ENCODE data around the gene NFIX.
"Not testable (repeated sequence)": the region's sequence is repeated elsewhere in the genome, so short reads cannot be mapped to it uniquely, and the experiment has no call there.

NFIX gene

GRCh38 chr19:12994701-12995595 is at the start of gene NFIX:
Gene NFIX, plus strand, starts transcription at chr19:12995475. Its CDS starts 363 bp downstream, at chr19:12995838.
- peak; percentile 34 for DNase-seq

GRCh38 chr19:12945479-12946091 is 49.7 kb upstream of the NFIX start, which contains the start of gene RAD23A:
Gene RAD23A, plus strand, starts transcription at chr19:12945862. Its CDS starts 87 bp downstream, at chr19:12945949.
- peak; percentile 98 for DNase-seq

DNA sequence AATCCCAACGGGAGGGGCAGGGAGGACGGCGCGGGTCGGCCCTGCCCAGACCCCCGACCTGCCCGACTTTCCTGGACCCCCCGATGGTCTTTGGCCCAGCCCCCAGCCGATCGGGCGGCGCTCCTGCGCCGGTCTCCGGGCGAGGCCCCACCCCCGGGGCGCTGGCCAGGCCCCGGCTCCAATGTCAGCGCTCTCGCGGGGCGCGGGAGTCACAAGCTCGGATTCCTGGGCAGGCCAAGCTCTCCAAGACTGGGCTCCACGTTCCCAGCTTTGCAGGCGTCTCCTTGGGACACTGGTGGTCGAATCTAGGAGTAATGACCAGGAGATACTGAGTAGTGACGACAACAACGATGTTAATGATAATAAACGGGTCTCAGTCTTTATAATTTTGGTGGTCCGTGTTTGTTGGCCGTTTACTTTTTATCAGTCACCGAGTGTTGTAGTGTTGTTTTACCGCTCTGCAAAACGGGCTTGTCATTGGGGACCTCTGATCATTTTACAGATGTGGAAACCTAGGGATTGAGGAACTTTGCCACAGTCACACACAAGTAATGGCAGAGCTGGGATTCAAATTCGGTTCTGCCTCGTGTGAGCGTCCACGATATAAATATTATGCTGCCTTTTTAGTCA is 49.1 kb upstream of the NFIX start:
- DNase-seq = peak; percentile 83

DNA sequence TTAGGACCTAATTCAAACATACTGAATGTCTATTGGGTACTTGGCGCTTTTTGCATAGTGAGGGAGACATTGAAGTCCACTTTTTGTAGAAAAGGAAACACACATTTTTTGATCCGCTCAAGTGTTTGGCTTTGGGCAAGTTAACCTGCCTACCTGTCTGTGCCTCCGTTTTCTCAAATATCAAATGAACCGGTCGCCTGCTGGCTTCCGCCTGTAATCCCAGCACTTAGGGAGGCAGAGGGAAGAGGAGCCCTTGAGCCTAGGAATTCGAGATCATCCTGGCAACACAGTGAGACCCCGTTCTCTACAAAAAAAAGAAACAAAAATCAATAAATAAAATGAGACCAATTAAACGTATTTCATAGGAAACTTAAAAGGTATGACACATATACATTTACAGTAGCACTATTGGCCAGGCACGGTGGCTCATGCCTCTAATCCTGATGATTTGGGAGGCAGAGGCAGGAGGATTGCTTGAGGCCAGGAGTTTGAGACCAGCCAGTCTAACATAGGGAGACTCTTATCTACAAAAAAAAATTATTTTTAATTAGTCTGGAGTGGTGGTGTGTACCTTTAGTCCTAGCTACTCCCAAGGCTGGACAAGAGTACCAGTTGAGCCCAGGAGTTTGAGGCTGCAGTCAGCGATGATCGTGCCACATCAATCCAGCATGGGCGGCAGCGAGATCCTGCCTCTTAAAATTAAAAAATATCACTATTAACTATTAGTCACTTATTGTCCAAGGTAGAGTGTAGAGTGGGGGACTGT is 48.4 kb upstream of the NFIX start:
- peak; percentile 35 for DNase-seq

- no peak for DNase-seq
Measured at GRCh38 chr19:12947702-12948611, 47.3 kb upstream of the NFIX start.

DNA sequence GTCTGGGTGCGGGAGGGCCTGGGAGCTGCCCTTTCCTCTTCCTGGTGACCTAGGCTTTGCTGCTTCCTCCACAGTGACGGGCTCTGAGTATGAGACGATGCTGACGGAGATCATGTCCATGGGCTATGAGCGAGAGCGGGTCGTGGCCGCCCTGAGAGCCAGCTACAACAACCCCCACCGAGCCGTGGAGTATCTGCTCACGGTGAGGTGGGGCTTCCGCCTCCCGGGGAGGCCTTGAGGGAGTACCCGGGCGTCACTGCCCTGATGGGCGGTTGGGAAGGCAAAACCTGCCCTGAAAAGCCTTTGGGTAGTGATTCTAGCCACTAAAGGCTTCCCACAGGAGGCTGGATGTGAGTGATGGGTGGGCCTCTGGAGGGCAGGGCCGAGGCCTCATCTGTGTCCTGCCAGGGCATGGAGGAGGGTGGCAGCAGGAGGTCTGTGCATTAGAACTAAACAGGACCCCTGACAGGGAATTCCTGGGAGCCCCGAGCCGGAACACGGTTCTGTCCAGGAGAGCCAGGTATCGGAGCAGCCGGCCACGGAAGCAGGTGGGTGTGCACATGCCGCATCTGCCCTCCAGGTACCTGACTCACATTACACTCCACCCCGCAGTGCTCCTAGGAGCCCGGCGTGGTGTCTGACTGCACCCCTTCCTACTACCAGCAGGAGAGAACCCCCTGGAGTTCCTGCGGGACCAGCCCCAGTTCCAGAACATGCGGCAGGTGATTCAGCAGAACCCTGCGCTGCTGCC is 46.5 kb upstream of the NFIX start:
- no peak for DNase-seq

DNA sequence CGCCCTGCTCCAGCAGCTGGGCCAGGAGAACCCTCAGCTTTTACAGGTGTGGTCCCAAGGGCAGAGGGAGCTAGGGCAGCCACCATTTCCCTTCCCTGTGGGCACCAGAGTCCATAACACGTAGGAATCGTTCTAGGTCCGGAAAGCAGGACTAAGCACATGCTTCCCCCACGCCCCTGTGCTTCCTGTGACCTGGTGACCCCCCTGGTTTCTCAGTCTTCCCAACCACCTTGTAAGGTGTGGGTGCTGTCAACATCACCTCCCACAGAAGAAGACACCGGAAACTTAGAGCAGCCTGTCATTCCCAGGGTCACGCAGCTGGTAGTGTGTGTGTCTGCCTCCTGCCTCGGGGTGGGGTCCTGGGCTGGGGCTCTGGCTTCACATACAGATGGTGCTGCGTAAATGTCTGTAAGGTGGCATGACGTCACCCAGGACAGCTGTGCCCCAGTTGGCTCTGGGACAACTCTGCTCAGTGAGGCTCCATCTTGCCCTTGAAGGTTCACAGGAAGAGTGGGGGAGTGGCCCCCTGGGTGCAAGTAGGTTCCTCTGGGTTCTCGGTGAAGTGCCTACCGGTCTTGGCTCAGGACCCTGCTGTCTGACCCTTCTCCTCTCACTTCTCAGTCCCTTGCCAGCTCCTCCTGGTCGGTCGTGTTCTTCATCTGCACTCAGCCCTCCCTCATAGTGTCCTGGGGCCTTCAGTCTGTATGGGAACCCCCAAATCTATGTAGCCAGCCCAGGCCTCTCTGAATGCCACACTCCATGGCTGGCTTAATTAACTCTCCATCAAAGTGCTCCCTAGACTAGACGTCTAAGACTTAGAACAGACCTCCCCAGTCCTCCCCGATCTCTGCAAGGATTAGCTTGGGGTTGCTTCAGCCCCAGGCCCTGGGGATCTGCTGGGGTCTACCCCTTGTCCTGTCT is 45.7 kb upstream of the NFIX start:
- DNase-seq = no peak

DNA sequence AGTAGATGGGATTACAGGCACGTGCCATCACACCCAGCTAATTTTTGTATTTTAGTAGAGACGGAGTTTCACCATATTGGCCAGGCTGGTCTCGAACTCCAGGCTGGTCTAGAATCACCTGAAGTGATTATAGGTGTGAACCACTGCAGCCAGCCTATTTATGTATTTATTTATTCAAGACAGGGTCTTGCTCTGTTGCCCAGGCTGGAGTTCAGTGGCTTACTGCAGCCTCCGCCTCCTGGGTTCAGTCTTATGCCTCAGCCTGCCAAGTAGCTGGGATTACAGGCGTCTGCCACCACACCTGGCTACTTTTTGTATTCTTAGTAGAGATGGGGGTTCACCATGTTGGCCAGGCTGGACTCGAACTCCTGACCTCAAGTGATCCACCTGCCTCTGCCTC is 43.2 kb upstream of the NFIX start:
- not testable (repeated sequence) for DNase-seq

GRCh38 chr19:12952488-12953137 is 42.7 kb upstream of the NFIX start:
- DNase-seq = no peak

DNA sequence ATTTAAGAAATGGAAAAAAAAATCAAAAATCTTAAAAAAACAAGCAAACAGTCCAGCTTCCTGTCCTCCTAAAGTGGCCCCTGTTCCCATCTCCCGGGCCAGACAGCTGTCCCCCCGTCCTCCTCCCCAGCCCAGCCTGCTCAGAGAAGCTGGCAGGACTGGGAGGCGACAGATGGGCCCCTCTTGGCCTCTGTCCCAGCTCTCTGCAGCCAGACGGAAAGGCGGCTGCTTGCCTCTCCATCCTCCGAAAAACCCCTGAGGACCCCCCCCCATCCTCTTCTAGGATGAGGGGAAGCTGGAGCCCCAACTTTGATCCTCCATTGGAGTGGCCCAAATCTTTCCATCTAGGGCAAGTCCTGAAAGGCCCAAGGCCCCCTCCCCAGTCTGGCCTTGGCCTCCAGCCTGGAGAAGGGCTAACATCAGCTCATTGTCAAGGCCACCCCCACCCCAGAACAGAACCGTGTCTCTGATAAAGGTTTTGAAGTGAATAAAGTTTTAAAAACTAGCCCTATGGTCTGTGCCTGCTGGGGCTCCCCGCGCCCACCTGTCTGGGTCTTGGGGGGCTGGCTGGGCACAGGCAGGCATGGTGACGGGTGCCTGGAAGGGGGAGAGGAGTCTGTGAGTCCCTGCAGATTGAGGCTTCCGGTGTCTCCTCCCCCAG is 42.0 kb upstream of the NFIX start:
- no peak for DNase-seq

DNA sequence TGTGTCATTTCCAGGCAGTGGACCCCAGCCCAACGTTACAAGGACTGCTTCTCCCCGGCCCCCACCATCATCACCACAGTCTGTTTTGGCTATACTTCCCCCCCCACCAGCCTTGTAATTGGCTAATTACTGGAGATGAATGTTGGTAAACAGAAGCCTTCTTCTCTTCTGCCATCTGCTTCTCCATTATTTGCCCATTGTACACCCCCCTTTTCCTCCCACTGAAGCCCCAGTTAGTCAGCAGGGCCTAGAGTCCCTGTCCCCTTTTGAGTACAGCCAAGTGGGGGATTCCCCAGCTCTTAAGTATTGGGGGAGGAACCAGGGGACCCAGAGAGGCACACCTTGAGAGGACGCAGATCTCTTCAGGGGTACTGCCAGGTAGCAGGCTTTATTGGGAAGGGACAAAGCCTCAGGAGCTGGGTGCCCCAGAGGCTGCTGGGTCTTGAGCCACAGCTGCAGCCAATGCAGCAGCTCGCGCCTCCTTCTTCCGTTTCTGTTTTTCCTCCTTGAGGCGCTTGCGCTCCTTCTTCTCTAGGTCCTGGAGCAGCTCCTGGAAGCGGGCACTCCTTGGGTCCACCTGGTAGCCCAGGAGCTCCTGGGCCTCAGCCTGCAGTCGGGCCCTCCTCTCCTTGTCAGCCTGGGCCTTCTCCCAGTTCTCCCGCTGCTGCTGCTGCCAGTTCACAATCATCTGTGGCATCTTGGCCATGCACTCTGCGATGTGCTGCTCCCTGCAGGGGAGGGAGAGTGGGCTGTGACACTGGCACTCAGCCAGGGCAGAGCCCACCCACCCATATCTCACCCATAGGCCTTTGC is 41.3 kb upstream of the NFIX start:
- DNase-seq = no peak

GRCh38 chr19:12954612-12954962 is 40.7 kb upstream of the NFIX start:
- DNase-seq = no peak

DNA sequence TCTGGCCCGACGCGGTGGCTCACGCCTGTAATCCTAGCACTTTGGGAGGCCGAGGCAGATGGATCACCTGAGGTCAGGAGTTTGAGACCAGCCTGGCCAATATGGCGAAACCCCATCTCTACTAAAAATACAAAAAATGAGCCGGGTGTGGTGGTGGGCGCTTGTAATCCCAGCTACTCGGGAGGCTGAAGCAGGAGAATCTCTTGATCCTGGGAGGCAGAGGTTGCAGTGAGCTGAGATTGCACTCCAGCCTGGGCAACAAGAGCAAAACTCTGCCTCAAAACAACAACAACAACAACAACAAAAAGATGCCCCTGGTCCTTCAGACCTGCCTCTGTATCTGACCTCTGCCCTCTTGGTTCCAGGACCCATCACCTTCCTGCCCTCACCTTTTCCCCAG is 39.7 kb upstream of the NFIX start:
- DNase-seq = not testable (repeated sequence)

DNA sequence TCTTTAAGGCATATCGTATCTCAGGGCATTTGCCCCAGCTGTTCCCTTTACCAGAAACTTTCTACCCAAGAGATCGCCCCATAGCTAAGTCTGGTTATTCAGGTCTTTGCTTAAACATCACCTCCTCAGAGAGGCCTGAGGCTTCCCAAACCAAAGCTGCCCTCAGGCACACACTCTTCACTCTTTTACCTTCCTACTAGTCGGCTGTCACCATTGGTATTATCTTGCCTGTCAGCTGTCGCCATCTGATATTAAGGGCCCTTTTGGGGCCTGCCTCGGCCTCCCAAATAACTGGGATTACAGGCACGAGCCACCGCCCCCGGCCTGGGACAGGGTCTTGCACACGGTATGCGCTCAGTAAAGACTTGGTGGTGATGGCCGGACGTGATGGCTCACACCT is 39.3 kb upstream of the NFIX start:
- no peak for DNase-seq

DNA sequence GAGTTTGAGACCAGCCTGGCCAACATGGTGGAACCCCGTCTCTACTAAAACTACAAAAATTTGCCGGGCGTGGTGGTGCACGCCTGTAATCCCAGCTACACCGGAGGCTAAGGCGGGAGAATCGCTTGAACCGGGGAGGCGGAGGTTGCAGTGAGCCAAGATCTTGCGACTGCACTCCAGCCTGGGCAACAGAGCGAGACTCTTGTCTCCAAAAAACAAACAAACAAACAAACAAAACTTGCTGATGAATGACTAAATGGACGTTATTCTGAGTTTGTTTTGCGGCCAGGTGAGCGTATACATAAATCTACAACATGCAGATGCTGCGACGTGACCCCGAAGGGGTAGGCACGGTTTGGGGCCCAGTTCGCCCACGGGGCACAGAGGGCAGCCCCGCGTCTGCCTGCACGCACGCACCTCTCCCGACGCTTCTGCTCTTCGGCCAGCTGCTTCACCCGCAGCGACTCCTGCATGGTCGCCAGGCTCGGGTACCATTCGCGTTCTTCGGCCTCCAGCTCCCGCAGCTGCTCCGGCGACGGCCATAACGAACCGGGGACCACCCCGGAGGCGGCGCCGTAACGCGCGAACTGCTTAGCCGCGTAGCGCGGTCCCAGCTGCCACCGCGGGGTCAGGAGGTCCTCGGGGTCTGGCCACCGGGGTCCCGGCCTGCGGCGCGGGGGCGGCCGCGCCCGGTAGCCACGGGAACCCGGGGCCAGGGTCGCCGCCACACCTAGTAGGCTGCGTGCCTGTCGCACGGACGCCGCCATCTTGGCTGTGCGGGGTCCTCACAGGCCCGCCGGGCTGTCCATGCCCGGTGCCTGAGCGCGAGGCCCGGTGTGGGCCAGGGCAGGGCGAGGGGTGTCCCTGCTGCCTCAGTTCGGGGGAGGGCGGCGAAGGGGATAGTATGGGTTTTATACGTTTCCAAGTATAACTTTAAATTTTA is 38.6 kb upstream of the NFIX start, which contains the start of gene GADD45GIP1:
Gene GADD45GIP1, minus strand, starts transcription at position 778 of the 943 bp plus-strand sequence. Its CDS starts 11 bp downstream, at position 767.
- peak; percentile 91 for DNase-seq

DNA sequence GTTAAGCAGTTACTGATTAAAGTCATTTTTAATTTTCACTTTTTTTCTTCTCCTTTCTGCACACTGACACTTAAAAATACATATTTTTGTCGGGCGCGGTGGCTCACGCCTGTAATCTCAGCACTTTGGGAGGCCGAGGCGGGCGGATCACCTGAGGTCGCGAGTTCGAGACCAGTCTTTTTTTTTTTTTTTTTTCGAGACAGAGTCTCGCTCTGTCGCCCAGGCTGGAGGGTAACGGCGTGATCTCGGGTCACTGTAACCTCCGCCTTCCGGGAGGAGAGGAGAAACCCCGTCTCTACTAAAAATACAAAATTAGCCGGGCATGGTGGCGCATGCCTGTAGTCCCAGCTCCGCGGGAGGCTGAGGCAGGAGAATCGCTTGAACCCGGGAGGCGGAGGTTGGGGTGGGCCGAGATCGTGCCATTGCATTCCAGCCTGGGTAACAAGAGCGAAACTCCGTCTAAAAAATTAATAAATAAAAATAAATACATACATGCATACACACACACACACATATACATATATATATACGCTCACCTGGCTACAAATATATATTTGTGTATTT is 37.8 kb upstream of the NFIX start:
- not testable (repeated sequence) for DNase-seq

Measured in DMS53 (cell line).